Smooth muscle cell of the brain vasculature (primary cell): ENCODE data around the gene XAGE2.

Source experiments
- DNase-seq: peaks from one replicate; pipeline ENCODE4 v3.0.0-alpha.2; 2012; ENCODE audit warnings: low read depth, low spot score

The XAGE2 gene

DNA sequence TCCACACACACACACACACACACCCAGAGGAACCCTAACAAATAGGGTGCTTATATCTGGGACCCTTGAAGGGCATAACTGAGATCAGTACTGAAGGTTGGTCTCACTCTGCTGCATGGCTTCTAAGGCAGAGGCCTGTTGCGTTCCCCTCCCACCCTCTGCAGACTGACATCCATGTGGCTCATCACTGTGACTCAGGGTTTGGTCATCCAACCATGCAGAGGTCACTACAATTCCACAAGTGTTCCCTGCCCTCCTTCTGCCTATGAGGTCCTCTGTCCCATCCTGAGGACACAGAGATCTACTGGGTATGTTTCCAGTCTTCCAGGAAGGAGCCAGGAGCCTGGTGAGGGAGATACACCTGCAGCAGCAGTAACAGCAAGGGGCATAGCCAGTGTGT is 55.8 kb downstream of the XAGE2 start:
- no peak for DNase-seq
